Anterior cingulate cortex (tissue), 58 donors: Measurements from ENCODE around the gene TTF2.

ENCODE experiments used
- DNase-seq, 58 donors: peaks; one replicate each; lab custom pipeline; 2025; lab: John Stamatoyannopoulos, UW

Gene TTF2

GRCh38 chr1:117044217-117044616 lies 15.9 kb upstream of the TTF2 start:
- DNase-seq = no peak

- peak in 4 of 58 donors; percentile 7 to 39 (median 20) for DNase-seq
These were observed 14.5 kb upstream of the TTF2 start for GRCh38 chr1:117045644-117046043.

GRCh38 chr1:117046781-117047180 lies 13.3 kb upstream of the TTF2 start:
- no peak for DNase-seq

GRCh38 chr1:117047271-117047670 lies 12.9 kb upstream of the TTF2 start:
- DNase-seq = no peak

DNA sequence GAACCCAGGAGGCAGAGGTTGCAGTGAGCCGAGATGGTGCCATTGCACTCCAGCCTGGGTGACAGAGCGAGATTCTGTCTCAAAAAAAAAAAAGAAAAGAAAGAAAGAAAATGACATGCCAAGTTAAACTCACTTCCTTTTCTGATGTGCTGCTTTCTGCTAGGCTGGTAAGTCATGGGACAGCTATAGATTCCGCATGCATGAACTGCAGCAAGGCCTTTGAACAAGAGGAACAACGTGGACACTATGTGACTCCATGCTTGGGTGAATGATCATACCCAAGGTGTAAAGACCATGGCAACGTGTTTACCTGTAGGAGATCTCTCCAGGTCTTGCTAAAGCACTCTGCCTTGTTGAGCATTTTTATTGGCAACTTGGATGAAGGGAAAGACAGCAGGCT lies 10.3 kb upstream of the TTF2 start:
- no peak for DNase-seq

GRCh38 chr1:117051224-117052064 lies 8.7 kb upstream of the TTF2 start:
- DNase-seq = no peak

GRCh38 chr1:117054068-117054467 lies 6.1 kb upstream of the TTF2 start:
- no peak for DNase-seq

- DNase-seq = no peak
These were observed 1.3 kb upstream of the TTF2 start for GRCh38 chr1:117058810-117059209.

DNA sequence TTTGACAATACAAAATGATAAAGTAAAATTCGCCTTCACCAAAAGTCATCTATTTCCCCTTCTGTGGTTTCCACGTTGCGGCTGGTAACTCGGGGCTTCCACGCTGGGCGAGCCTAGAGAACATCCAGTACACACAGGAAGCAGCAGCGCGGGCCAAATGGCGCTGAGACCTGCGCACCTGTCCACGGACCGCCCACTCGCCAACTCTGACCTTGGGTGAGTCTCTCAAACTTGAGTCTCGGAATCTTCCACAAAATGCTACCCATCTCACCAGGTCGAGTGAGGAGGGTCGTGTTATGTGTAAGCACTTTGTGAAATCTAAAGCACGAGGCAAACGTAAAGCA lies 820 bp upstream of the TTF2 start:
- peak in 1 of 58 donors; percentile 22 for DNase-seq

GRCh38 chr1:117060441-117061317 lies 553 bp downstream of the TTF2 start:
- peak in 2 of 58 donors; percentile 32 to 46 for DNase-seq

- no peak for DNase-seq
These were observed 1.9 kb downstream of the TTF2 start for GRCh38 chr1:117061986-117062415.

DNA sequence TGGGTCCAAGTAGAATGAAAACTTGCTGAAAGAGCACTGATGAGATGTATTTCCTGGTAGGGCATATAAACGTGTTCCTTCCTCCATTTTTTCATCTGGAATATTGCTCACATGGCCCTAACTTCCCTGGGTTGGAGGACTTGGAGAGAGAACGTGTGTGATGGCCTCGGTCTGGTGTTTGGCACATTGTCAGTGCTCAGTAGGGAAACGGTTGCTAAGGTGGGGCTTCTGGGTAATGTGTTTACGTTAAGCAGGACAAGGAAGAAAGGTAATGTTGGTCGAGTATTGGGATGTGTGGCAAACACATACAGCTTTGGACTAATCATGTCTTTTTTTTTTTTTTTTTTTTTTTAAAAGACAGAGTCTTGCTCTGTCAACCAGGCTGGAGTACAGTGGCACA lies 6.2 kb downstream of the TTF2 start:
- DNase-seq = no peak

DNA sequence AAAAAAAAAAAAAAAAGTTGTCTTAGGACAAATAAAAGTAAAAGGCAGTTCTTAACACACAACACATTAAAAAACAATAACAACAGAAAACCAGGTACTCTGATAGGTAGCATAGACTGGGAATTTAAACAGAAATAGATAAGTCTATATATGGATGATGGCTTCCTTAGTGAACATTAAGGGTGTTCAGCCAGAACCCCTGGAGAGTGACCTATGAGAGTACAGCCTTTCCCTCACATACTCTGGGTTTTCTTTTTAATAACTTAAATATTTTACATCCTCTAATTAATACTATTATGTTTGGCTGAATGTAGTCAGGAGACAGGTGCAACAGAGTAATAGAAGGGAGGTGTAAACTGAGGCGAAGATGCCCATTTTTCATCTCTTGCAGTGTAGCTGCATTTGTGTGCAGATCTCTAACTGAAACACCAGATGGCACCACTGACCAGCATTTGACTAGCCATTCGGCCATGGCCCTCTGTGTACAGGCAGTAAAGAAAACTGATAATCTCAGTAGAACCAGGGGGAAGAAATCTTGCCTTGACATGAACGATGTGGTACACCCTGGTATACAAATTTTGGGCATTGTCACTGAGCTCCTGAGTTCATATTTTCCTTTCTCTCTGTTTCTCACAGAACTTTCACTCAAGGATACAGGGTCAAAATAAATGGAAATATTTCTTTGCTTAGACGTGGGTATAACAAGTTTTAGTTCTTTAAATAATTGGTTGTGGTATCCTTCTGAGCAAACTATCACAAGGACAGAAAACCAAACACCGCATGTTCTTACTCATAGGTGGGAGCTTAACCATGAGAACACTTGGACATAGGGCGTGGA lies 7.6 kb downstream of the TTF2 start:
- DNase-seq = peak in 41 of 58 donors; percentile 3 to 76 (median 28)

GRCh38 chr1:117068580-117068979 lies 8.5 kb downstream of the TTF2 start:
- DNase-seq = peak in 7 of 58 donors; percentile 7 to 36 (median 14)

DNA sequence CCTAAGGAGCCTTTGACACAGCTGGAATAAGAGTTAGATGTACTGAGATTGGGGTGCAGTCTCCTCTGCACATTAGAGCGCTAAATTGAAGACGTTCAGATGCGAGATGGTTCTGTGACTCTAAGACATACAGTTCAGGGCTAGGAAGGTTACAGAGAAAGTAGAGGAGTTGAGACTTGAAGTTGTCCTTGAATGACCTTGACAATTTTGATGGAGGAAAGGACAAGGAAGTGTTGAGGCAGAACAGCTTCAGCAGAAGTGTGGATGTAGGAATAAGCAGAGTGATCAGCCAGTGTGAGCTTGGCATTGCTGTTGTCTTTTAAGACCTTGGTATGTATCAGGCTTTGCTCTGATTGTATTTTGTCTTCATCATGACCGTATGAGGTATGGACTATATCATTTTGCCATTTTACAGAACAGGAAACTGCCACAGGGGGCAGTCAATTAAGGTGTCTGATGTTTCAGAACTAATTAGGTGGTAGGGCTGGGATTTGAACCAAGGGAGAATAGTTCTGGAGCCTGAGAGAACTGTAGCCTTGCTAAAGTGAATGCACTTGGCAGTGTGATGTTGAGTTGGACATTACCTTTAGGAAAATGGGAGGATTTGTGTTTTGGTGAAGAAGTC lies 9.2 kb downstream of the TTF2 start:
- no peak for DNase-seq

DNA sequence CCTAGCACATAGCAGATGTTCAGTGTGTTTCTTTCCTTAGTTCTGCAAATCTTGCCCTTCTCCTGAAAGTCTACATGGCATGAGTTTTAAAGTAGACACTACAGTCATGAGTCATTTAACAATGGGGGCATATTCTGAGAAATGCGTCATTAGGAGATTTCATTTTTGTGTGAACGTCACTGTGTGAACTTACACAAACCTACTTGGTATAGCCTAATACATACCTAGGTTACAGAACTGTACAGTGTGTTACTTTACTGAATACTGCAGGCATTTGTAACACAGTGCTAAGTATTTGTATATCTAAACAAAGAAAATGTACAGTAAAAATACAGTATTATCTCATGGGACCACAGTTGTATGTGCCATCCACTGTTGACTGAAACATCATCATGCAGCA lies 10.0 kb downstream of the TTF2 start:
- DNase-seq = no peak

DNA sequence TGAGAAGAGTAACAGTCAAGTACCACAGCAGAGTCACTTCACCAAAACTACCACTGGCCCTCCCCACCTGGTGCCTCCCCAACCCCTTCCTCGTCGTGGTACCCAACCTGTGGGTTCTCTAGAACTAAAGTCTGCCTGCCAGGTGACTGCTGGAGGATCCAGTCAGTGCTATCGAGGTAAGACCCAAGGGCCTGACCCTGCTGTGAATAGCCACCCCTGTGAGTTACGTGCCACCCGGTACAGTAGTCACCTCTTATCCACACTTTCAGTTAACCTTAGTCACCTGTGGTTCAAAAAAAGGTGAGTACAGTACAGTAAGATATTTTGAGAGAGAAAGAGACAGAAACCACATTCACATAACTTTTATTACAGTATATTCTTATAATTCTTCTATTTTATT lies 16.5 kb downstream of the TTF2 start:
- no peak for DNase-seq

- no peak for DNase-seq
These were observed 17.1 kb downstream of the TTF2 start for GRCh38 chr1:117077267-117077666.

GRCh38 chr1:117079737-117080136 lies 19.6 kb downstream of the TTF2 start:
- no peak for DNase-seq

GRCh38 chr1:117084231-117084630 lies 24.1 kb downstream of the TTF2 start:
- DNase-seq = no peak
